T-helper 17 cell (primary cell): ENCODE data around the gene MTFP1. TPM values are rescaled to one million over a fixed set of nuclear protein-coding genes. Genes with fewer than 3 reads are reported as not detected.

Experiments used
- ATAC-seq: fragments of 150-1000 bp; cut with Tn5 transposase; 2 replicates; pipeline ENCODE4 v1.10.0; 2021; ENCODE audit warnings: mild to moderate bottlenecking, moderate library complexity
- DNase-seq, 3 donors: peaks; one replicate each; pipeline versions ENCODE4 v3.0.0 to v3.0.0-alpha.2; 2020 to 2021
- H3K9me3 ChIP-seq: one replicate; pipeline ENCODE4 v1.7.0; 2013; ENCODE audit warnings: low read length, mild to moderate bottlenecking; ENCODE audit not compliant: control insufficient read depth, poor library complexity, severe bottlenecking
- H3K27ac Mint-ChIP-seq: one replicate; pipeline ENCODE4 v1.8.0; 2022; ENCODE audit warnings: mild to moderate bottlenecking, moderate library complexity, mixed read lengths
- H3K27me3 Mint-ChIP-seq: one replicate; pipeline ENCODE4 v1.8.0; 2022; ENCODE audit warnings: mixed read lengths
- H3K36me3 Mint-ChIP-seq: one replicate; pipeline ENCODE4 v1.8.0; 2022; ENCODE audit warnings: low read depth, mixed read lengths
- H3K4me1 Mint-ChIP-seq: one replicate; pipeline ENCODE4 v1.8.0; 2022; ENCODE audit warnings: mild to moderate bottlenecking, mixed read lengths
- H3K4me3 Mint-ChIP-seq: one replicate; pipeline ENCODE4 v1.8.0; 2022; ENCODE audit warnings: mild to moderate bottlenecking, moderate library complexity, mixed read lengths
- total RNA-seq, 4 donors: library from RNA in 2 of 4; stranded (reverse) in 2 of 4; gene quantifications; one replicate each; pipeline ENCODE4 v1.2.3 and lab custom pipeline; 2022 to 2026

MTFP1 gene, protein sequence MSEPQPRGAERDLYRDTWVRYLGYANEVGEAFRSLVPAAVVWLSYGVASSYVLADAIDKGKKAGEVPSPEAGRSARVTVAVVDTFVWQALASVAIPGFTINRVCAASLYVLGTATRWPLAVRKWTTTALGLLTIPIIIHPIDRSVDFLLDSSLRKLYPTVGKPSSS
- 10 to 100 TPM; 54.3 to 69.4 TPM for total RNA-seq
- total RNA-seq (lab: John Stamatoyannopoulos, UW): 4.2 to 4.7 reads per million in 2 donors

DNA sequence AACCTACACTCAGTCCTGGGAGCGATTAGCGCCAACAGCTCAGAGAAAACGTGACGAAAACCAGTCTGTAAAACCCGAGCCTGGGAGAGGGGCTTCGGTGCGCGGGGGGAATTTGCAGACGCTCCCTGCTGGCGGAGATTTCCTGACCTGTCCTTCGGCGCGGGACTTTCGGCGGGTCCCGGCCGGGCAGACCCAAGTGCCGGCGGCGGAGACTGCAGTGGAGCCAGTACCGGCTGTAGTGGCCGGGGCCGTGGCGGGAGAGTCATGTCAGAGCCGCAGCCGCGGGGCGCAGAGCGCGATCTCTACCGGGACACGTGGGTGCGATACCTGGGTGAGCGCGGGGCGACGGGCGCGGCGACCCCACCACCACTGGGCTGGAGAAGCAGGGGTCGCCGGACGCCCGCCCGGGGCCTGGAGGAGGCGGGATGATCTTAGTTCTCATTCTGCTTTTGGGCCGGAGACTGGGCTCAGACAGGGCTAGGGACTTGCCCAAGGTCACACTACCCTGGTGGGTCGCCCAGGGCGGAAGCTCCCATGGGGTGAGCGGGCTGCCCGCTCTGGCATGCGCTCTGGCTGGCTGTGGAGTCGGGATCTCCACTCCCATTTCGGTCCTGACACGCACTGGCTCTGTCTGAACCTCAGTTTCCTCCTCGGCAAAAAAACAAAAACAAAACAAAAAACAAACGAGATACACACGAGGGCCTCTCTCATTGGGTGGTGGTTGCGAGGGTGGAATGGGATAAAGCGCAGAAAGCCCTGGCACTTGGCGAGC, at the start of gene MTFP1:
Gene MTFP1, plus strand, starts transcription at position 153 of the 772 bp plus-strand sequence. Its CDS starts 112 bp downstream, at position 265.
- Mint-ChIP-seq H3K27me3 (no peaks in the 10 kb centered on the region), H3K27ac (peak within 1 kb of the TSS; percentile 97), H3K4me3 (peak within 1 kb of the TSS; percentile 95), H3K4me1 (peaks cover 44% of the 10 kb centered on the region), H3K36me3 (peaks cover 2% of the 10 kb centered on the region)
- DNase-seq (peak; percentile 39 to 45 (median 45)), ATAC-seq (peak; percentile 19)
- no peaks in the 10 kb centered on the region for H3K9me3 ChIP-seq

DNA sequence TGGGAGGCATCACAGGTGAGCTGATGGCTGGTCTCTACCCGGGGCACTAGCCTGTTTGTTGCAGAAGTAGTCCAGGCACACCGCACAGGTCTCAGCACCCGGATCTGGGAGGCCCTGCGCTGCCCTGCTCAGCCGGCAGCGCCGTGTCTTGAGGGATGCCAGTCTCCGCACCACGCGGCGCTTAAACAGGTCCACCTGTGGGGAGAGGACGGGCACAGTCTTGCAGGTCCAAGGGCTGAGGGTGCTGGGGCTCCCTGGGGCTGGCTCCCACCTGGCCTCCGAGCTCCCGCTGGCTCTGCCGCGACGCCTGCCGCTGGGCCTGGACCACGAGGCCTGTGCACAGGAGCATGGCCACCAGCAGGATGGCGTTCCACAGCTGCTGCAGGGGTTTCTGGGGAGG, 45.6 kb upstream of the MTFP1 start:
- DNase-seq (no peak), ATAC-seq (no peak)
- H3K9me3 ChIP-seq: no peaks in the 10 kb centered on the region
- peak overlapping the region; percentile 47 for H3K27ac Mint-ChIP-seq
- H3K4me3 Mint-ChIP-seq: no peak overlapping the region
- peaks cover 2% of the 10 kb centered on the region for H3K36me3 Mint-ChIP-seq
- H3K27me3 Mint-ChIP-seq: no peaks in the 10 kb centered on the region
- H3K4me1 Mint-ChIP-seq: no peaks in the 10 kb centered on the region

DNA sequence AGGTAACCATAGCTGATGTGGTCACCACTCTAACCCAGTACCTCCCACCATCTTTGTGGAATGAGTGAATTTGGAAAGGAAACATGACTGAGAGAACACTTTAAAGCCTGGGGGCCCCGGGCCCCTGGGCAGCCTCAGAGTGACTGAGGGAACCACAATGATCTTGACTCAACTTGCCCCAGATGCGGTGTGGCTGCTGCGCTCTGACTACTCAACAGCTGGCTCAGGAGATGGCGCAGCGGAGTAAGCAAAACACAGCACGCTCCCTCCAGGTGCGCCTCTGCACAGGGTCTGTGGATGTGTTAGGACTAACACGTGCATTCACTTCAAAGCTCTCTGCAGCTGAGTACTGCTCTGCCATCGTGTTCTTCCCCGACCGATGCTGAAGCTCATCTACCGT, 44.3 kb upstream of the MTFP1 start:
- ATAC-seq: no peak
- Mint-ChIP-seq H3K4me1 (peaks cover 2% of the 10 kb centered on the region), H3K27me3 (no peaks in the 10 kb centered on the region), H3K36me3 (peaks cover 2% of the 10 kb centered on the region), H3K4me3 (no peak overlapping the region), H3K27ac (peak overlapping the region; percentile 47)
- DNase-seq: no peak
- no peaks in the 10 kb centered on the region for H3K9me3 ChIP-seq

DNA sequence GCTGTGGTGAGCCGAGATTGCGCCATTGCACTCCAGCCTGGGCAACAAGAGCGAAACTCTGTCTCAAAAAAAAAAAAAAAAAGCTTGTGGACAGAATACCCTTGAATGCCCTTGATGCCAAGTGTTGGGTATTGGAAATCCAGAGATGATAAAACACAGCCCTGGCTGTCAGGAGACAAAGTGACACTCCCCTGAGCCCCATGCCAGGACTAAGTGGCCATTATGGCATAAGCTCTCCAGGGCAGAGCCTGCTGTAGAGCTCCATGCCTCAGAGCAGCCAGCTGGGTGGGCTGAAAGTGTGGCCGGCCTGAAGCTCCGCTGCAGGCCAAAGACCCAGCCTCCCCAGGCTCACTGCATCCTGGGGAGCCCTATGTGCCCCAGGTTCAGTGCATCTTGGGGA, 43.2 kb upstream of the MTFP1 start:
- no peak for DNase-seq

DNA sequence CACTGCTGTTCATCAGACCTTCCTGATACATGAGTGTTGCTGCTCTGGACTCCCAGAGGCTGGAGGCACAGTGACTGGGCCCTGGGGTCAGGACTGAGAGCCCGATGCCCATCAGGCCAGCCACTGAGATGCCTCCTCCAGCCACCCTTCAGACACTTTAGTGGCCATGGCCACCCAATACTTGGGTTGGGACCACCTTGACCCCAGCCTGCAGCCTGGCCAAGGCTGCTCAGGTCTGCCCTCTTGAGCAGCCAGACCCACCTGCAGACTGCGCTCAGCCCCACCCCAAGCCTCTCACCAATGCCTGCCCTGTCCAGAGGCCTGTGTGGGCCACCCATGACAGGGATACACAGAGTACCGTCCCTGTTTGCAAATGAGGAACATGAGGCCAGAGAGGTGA, 42.5 kb upstream of the MTFP1 start:
- Mint-ChIP-seq H3K27ac (no peak overlapping the region), H3K4me1 (peaks cover 7% of the 10 kb centered on the region), H3K4me3 (no peak overlapping the region), H3K27me3 (no peaks in the 10 kb centered on the region), H3K36me3 (peaks cover 2% of the 10 kb centered on the region)
- no peak for ATAC-seq
- H3K9me3 ChIP-seq: no peaks in the 10 kb centered on the region
- DNase-seq: no peak

More for the DNA sequence above, 43.2 kb upstream of the MTFP1 start:
- Mint-ChIP-seq H3K36me3 (peaks cover 2% of the 10 kb centered on the region), H3K27ac (no peak overlapping the region), H3K27me3 (no peaks in the 10 kb centered on the region), H3K4me1 (peaks cover 4% of the 10 kb centered on the region), H3K4me3 (no peak overlapping the region)
- H3K9me3 ChIP-seq: no peaks in the 10 kb centered on the region
- ATAC-seq: no peak

DNA sequence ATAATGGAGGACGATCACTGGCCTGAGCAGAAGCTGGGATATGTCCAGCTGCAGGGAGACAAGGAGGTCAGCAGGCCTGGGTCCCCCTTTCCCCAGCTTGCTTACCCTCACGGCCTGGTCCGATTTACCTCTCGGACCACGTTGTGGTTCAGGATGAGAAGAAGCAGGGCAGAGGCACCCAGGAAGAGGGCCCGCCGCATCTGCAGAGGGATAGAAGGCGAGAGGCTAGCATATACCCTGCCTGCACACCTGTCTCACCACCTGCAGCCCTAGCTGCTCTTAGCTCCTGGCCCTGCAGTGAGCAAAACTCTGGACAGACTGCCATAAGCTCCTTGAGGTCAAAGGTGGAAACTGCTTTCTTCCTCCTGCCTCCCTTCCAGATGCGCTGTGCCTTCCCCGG, 39.6 kb upstream of the MTFP1 start:
- H3K27ac Mint-ChIP-seq: no peak overlapping the region
- no peaks in the 10 kb centered on the region for H3K27me3 Mint-ChIP-seq
- H3K4me1 Mint-ChIP-seq: peaks cover 7% of the 10 kb centered on the region
- peaks cover under 1% of the 10 kb centered on the region for H3K36me3 Mint-ChIP-seq
- H3K4me3 Mint-ChIP-seq: peak overlapping the region; percentile 81
- no peak for DNase-seq
- ATAC-seq: no peak
- no peaks in the 10 kb centered on the region for H3K9me3 ChIP-seq

DNA sequence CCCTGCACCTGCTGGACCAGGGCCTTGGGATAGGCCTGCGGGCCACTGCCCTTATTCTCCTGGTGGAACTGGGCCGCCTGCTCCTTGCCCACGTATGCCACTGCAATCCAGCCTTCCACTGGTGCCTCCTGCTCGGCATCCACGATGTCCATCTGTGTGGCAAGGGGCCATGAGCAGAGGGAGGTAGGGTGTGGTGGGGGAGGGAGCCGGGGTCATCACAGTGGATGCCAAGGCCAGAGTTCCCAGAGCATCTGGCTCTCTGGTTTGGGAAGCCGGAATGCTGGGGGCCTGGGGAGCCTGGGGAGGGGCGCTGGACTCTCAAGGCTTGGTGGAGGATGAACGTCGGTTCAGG, 39.0 kb upstream of the MTFP1 start:
- Mint-ChIP-seq H3K27me3 (peaks cover 4% of the 10 kb centered on the region), H3K4me1 (peaks cover 11% of the 10 kb centered on the region), H3K36me3 (no peaks in the 10 kb centered on the region), H3K27ac (no peak overlapping the region), H3K4me3 (peak overlapping the region; percentile 81)
- no peak for DNase-seq
- no peaks in the 10 kb centered on the region for H3K9me3 ChIP-seq
- no peak for ATAC-seq

DNA sequence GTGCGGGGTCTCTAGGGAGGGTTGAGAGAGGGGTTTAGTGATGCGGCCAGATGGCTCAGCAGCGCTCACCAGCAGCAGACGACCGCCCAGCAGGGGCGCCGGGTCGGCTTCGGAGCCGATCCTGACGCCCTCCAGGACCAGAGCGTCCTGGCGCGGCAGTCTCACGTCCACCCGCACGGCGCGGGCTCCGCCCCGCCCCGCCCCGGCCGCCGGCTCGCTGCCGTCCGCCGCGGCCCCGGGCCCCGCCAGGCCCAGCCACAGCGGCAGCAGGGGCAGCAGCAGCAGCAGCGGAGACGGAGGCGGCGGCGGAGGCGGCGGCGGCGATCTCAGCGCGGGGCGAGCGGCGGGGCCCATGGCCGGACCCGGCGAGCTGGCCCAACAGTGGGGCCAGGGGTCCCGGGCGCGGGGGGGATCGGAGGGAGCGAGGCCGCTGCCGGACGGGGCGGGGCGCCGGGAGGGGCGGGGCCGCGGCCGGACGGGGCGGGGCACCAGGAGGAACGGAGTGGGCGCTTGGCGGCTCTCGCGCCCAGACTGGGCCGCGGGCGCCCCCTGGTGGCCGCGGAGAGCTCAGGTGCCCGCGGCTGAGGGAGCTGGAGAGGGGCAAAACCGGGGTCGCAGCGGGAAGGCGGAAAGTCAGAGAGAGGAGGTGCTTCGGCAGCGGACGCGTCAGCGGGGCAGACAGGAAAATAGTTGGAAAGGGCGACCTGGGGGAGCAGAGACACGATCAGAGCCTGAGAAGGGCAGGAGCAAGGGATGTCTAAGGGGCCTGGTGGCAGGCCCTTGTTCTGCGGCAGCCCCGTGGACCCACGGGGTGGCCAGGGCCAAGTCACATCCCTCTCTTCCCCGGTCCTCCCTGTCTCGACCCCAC, 38.4 kb upstream of the MTFP1 start, which contains the start of gene RNF215:
Gene RNF215, minus strand, starts transcription at position 452 of the 868 bp plus-strand sequence. Its CDS starts 98 bp downstream, at position 354.
- no peaks in the 10 kb centered on the region for H3K9me3 ChIP-seq
- H3K4me1 Mint-ChIP-seq: peaks cover 11% of the 10 kb centered on the region
- ATAC-seq (peak; percentile 90), DNase-seq (peak; percentile 79 to 85 (median 82))
- H3K27ac Mint-ChIP-seq: no peak within 1 kb of the TSS
- H3K4me3 Mint-ChIP-seq: peak within 1 kb of the TSS; percentile 81
- H3K27me3 Mint-ChIP-seq: peaks cover 5% of the 10 kb centered on the region
- H3K36me3 Mint-ChIP-seq: no peaks in the 10 kb centered on the region

DNA sequence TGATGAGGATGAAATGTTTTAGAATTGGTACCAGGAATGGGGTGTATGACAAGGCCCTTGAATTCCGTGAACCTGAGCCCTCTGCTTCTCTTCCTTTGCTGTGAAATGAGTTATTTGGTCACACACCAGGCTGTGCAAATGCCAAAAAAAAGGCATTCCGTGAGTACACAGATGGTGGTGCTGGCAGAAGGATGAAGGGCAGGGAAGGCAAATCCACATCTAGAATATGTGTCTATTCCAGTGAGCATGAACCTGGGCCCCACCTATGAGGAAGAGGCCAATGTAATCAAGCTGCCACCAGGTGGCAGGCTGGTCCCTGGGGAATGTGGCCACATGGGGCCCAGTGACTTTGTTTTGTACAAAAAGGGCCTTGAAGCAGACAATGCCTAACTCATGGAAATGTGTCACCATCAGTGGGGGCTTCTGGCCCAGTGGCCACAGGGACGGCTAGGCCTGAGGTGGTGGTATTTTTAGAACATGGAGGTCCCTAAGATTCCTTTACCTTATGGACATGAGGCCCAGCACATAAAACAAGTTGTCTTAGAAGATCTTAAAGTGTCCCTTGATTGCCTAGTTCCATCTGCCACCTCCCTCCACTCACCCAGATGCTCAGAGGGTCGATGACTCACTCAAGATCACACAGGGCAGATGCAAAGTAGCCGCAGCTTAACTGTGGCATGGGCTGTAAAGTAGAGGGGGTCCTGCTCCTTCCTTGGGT, 34.4 kb upstream of the MTFP1 start:
- no peak overlapping the region for H3K4me3 Mint-ChIP-seq
- H3K27ac Mint-ChIP-seq: peak overlapping the region; percentile 98
- H3K36me3 Mint-ChIP-seq: no peaks in the 10 kb centered on the region
- DNase-seq: peak; percentile 59 to 69 (median 64)
- H3K27me3 Mint-ChIP-seq: peaks cover 5% of the 10 kb centered on the region
- H3K4me1 Mint-ChIP-seq: peaks cover 17% of the 10 kb centered on the region
- peak; percentile 72 for ATAC-seq
- no peaks in the 10 kb centered on the region for H3K9me3 ChIP-seq

DNA sequence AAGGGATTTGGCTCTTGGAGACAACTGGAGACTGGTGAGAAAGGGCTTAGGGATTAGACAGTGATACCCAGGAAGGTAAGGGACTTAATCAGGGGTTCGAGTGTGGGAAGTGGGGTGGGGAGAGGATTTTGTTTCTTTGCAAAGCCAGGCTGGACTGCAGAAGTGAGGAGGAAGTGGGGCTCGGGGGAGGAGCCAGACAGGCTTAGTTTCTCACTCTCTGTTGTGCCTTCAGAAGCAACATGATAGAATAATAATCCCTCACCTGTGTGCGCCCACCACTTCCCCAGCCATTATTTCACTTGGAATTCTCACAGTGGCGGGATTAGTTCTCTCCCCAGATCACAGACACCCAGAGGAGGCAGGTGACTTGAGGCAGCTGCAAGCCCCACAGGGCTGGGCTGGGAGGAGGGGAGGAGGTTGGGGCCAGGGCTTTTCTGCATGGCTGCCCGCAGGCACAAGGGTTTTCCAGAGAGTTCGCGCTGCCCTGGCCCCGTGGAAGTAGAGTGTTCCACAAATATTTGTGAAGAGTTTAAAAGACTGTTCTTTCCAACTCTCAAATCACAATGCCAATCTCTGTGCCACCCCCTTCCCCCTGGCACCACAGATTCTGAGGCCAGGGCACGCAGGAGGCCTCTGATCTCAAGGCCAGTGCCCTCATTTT, 32.8 kb upstream of the MTFP1 start:
- peaks cover 22% of the 10 kb centered on the region for H3K4me1 Mint-ChIP-seq
- ATAC-seq (no peak), DNase-seq (no peak)
- peaks cover 5% of the 10 kb centered on the region for H3K27me3 Mint-ChIP-seq
- no peaks in the 10 kb centered on the region for H3K36me3 Mint-ChIP-seq
- no peak overlapping the region for H3K27ac Mint-ChIP-seq
- H3K4me3 Mint-ChIP-seq: no peak overlapping the region
- no peaks in the 10 kb centered on the region for H3K9me3 ChIP-seq

DNA sequence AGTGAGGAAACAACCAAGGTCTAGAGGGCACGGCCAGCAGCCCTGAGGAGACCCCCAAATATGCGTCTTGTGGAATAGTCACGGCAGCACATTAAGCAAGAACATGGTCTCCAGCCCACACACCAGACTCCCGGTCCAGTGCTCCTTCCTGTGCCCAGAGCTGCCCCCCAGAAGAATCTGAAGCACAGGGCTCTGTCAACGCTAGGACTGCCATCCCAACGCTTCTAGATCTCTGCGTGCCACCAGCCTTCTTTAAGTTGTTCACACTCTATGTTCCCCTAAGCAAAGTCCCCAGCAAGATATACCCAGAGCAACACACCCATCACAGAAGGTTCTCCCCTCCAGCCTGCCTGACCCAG, 32.3 kb upstream of the MTFP1 start:
- Mint-ChIP-seq H3K4me1 (peaks cover 27% of the 10 kb centered on the region), H3K4me3 (no peak overlapping the region)

DNA sequence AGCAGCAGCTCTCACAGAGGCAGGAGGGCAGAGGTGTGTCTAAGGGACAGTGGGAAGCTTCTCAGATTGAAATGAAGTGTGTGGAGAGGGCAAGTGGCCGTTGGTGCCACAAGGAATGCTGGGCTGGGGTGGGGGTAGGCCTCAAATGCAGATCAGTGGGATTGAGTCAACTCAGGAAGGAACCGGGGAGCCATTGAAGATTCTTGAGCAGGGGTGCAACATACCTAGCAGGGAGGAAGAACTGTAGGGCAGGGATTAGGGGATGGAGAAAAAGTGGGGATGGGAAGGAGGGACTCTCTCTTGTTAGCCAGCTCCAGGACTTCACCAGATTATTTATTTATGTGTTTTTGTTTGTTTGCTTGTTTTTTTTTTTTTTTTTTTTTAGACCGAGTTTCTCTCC, 31.7 kb upstream of the MTFP1 start:
- DNase-seq (no peak), ATAC-seq (no peak)
- Mint-ChIP-seq H3K4me1 (peaks cover 33% of the 10 kb centered on the region), H3K36me3 (no peaks in the 10 kb centered on the region), H3K27ac (peak overlapping the region; percentile 78), H3K27me3 (peaks cover 5% of the 10 kb centered on the region), H3K4me3 (no peak overlapping the region)
- no peaks in the 10 kb centered on the region for H3K9me3 ChIP-seq

More for the DNA sequence above, 32.3 kb upstream of the MTFP1 start:
- Mint-ChIP-seq H3K27ac (peak overlapping the region; percentile 78), H3K27me3 (peaks cover 5% of the 10 kb centered on the region), H3K36me3 (no peaks in the 10 kb centered on the region)
- DNase-seq (no peak), ATAC-seq (no peak)
- H3K9me3 ChIP-seq: no peaks in the 10 kb centered on the region
